WTC11 (cell line): Measurements from ENCODE around the gene TOM1L2.

Experiments
- SMAD3 ChIP-seq: sonication (generic); formaldehyde crosslinking; IDR thresholded peaks from 2 replicates; pipeline ENCODE4 v1.8.0; 2022; ENCODE audit warnings: missing genetic modification reagents, mild to moderate bottlenecking, borderline replicate concordance
- ZBTB43 ChIP-seq: sonication (generic); formaldehyde crosslinking; IDR thresholded peaks from 2 replicates; pipeline ENCODE4 v1.8.1; 2023; ENCODE audit warnings: mild to moderate bottlenecking, missing genetic modification reagents
- TF ChIP-seq, protein P1 (sequence below): fragments of 200-600 bp; IDR thresholded peaks from 2 replicates; pipeline ENCODE4 v1.8.0; 2022; ENCODE audit warnings: antibody characterized with exemption

- TF ChIP-seq, protein P1, sequence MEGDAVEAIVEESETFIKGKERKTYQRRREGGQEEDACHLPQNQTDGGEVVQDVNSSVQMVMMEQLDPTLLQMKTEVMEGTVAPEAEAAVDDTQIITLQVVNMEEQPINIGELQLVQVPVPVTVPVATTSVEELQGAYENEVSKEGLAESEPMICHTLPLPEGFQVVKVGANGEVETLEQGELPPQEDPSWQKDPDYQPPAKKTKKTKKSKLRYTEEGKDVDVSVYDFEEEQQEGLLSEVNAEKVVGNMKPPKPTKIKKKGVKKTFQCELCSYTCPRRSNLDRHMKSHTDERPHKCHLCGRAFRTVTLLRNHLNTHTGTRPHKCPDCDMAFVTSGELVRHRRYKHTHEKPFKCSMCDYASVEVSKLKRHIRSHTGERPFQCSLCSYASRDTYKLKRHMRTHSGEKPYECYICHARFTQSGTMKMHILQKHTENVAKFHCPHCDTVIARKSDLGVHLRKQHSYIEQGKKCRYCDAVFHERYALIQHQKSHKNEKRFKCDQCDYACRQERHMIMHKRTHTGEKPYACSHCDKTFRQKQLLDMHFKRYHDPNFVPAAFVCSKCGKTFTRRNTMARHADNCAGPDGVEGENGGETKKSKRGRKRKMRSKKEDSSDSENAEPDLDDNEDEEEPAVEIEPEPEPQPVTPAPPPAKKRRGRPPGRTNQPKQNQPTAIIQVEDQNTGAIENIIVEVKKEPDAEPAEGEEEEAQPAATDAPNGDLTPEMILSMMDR, result no peak
- TF ChIP-seq ZBTB43 (no peak), SMAD3 (no peak)
These were observed 43.6 kb downstream of the TOM1L2 start for GRCh38 chr17:17928398-17929287.
